ENCODE data around the gene MED8.

- TF ChIP-seq CTCF (conservative IDR thresholded peaks at IDR 0.05; ENCODE audit: low read depth, low read length), result no peak
- TF ChIP-seq EZH2 (IDR thresholded peaks at IDR 0.05; ENCODE audit: borderline replicate concordance, low read depth, low read length, poor library complexity, severe bottlenecking), result no peak
Observed at GRCh38 chr1:43405876-43406234, 16.3 kb upstream of the MED8 start.

Measured in A673 (cell line).